Gastroesophageal sphincter (tissue), 3 donors: ENCODE results near the gene IRX6.

Experiments used
- POLR2A ChIP-seq, 2 donors: fragments of 450-650 bp; IDR thresholded peaks; one replicate each; pipeline ENCODE4 v1.6.1; 2017; ENCODE audit warnings: antibody characterized with exemption in 2 of 2, mild to moderate bottlenecking in 2 of 2, moderate library complexity in 1 of 2
- TF ChIP-seq, protein P1 (sequence below), 4 experiments: fragments of 200-600 bp in 2 of 4; fragments of 450-650 bp in 2 of 4; sonication (generic) in 1 of 4; IDR thresholded peaks; one replicate each; pipeline ENCODE4 v1.5.1; 2017 to 2019; ENCODE audit warnings: antibody characterized with exemption in 4 of 4, mild to moderate bottlenecking in 2 of 4, moderate library complexity in 2 of 4

DNA sequence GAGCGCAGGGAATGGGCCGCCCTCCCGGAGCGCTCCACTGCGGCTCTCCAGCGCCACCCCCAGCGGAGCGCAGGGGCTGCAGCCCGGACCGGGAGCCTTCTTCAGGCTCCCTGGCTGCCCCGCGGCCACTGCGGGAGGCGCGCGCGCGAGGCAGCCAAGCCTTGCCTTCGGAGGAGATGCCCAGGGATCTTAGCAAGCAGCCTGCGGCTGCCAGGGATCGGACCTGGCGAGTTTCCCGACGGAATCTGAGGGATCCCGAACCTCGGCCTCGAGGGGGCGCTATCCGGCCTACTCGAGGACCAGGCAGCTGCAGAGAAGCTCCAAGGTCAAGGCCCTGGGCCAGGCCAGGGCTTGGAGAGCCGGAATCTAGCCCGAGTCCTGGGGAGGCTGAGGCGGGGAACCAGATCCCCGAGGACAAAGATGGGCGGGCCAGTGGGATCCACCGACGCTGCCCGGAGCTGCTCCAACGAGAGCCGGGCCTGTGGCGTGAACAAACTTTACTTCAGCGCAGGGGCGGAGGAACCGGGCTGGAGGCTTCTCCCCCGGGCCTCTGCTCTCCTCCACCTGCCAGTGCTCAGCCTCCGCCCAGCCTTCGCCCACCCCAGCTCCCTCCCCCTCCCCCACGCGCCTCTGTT lies at the start of gene IRX6:
- TF ChIP-seq POLR2A (IDR thresholded peaks at IDR 0.05), result no peak
- TF ChIP-seq, protein P1, sequence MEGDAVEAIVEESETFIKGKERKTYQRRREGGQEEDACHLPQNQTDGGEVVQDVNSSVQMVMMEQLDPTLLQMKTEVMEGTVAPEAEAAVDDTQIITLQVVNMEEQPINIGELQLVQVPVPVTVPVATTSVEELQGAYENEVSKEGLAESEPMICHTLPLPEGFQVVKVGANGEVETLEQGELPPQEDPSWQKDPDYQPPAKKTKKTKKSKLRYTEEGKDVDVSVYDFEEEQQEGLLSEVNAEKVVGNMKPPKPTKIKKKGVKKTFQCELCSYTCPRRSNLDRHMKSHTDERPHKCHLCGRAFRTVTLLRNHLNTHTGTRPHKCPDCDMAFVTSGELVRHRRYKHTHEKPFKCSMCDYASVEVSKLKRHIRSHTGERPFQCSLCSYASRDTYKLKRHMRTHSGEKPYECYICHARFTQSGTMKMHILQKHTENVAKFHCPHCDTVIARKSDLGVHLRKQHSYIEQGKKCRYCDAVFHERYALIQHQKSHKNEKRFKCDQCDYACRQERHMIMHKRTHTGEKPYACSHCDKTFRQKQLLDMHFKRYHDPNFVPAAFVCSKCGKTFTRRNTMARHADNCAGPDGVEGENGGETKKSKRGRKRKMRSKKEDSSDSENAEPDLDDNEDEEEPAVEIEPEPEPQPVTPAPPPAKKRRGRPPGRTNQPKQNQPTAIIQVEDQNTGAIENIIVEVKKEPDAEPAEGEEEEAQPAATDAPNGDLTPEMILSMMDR (IDR thresholded peaks at IDR 0.05), result peak in 1 of 4 experiments; percentile 11
